ENCODE results near the gene USP21.

DNA sequence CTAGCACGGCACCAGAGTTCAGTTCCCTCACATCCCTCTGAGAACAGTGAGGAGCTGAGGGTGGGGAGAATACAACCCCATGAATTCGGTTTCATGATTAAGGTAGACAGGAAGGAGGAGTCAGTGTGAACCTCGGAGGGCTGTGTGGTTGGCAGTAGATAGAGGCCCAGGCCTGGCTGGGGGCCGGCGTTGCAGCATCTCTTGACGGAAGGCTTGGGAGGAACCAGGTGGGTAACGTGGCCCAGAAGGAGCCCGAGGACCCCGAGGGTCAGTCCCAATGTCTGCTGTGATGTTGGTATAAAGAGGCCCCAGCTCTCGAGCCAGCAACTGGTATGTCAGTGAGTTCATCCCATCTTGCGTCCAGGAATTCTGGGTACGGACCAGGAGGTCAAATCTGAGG lies 12.4 kb downstream of the USP21 start:
- TF ChIP-seq, protein P1, sequence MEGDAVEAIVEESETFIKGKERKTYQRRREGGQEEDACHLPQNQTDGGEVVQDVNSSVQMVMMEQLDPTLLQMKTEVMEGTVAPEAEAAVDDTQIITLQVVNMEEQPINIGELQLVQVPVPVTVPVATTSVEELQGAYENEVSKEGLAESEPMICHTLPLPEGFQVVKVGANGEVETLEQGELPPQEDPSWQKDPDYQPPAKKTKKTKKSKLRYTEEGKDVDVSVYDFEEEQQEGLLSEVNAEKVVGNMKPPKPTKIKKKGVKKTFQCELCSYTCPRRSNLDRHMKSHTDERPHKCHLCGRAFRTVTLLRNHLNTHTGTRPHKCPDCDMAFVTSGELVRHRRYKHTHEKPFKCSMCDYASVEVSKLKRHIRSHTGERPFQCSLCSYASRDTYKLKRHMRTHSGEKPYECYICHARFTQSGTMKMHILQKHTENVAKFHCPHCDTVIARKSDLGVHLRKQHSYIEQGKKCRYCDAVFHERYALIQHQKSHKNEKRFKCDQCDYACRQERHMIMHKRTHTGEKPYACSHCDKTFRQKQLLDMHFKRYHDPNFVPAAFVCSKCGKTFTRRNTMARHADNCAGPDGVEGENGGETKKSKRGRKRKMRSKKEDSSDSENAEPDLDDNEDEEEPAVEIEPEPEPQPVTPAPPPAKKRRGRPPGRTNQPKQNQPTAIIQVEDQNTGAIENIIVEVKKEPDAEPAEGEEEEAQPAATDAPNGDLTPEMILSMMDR (IDR thresholded peaks at IDR 0.05) = no peak
- no peak for TF ChIP-seq EZH2 (IDR thresholded peaks at IDR 0.05)
